Measurements from ENCODE around the gene GLRA1.
"Not testable (repeated sequence)": the region's sequence is repeated elsewhere in the genome, so short reads cannot be mapped to it uniquely, and the experiment has no call there.

The GLRA1 gene

DNA sequence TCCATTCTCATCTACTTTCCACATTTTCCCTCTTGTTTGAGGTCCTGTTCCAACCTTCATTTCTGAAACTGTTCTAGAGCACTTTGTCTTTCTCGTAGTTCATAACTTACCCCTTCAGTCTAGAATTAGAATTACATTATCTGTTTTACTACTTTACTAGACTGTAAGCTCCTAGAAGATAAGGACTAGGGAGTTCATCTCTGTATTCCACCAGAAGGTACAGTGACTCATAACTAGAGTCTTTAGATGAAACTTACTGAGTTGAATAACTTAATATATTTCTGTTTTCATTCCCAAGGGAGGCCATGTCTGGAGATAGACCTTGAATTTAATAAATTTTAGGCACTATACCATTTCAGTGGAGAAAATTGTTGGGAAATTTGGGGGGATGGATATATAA is 114.2 kb downstream of the GLRA1 start:
- intact Hi-C loops (cut with micrococcal nuclease): no loop called here
- Mint-ChIP-seq H3K36me3 (ENCODE audit: low read depth) (peaks cover 91% of the 10 kb centered on the region), H3K27me3 (no peaks in the 10 kb centered on the region), H3K27ac (no peak overlapping the region), H3K4me3 (no peak overlapping the region), H3K4me1 (ENCODE audit: low read depth) (peaks cover 12% of the 10 kb centered on the region), H3K9me3 (peaks cover 9% of the 10 kb centered on the region)

DNA sequence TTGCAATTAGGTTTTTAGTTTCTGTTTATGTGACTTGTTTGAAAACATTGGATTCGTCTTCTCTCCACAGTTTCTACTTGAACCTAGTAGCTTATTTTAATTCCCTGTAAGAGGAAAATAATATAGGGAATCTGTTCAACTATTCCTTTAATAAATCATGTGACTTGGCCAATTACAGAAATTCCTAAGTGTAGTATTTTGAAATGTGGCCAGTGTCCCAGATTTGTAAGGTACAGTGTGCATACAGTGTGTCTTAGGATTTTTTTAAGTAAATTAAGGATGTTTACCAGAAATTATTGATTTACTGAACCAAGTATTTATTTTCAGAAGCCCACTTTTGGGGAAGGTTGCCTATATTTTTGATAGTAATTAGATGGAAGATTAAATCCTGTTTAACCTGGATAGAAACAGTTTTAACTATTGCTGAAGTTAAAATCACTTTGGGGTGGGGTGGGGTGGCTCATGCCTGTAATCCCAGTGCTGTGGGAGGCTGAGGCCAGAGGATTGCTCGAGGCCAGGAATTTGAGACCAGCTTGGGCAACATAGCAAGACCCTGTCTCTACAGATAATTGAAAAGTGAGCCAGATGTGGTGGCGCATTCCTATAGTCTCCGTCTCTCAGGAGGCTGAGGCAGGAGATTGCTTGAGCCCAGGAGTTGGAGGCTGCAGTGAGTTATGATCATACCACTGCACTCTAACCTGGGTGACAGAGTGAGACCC is 116.0 kb downstream of the GLRA1 start:
- Mint-ChIP-seq H3K27me3 (no peaks in the 10 kb centered on the region), H3K36me3 (ENCODE audit: low read depth) (peaks cover 95% of the 10 kb centered on the region), H3K4me3 (no peak overlapping the region), H3K9me3 (peaks cover 9% of the 10 kb centered on the region), H3K4me1 (ENCODE audit: low read depth) (peaks cover 12% of the 10 kb centered on the region), H3K27ac (no peak overlapping the region)
- intact Hi-C loops (cut with micrococcal nuclease): no loop called here

DNA sequence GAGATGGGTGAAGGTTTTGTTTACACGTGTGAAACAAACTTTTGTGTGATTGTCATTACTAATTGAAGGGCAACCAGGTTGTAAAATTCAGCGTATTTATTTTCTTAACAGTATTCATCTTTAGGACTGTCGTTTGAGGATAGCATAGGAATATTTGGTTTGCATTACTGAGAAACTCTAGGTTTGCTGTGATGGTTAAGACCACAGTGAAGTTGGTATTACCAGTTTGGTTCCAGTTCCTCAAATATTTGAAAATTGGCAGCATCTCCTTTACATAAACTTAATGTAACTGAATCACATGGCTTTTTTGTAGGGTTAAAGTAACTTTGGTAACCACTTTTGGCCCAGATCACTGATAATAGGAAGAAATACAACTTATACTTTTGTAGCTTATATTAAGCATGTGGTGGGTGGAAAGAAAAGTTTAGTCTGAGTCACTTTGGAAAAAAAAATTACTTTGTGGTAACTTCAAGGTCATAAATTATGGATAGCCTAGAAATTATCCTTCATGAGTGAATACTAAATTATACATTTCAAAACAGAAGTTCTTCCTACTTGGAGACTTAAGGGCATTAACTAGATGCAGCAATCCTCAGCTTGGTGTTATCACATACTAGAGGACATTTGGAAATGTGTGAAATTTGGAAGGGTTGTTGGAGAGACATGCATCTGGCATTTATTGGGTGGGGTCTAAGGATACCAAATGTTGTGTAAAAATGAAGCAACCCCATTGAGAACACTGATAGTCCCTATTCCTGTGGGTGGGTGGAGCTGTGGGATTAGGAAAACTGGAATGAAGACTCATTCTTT is 119.0 kb downstream of the GLRA1 start:
- H3K27ac Mint-ChIP-seq: no peak overlapping the region
- H3K4me3 Mint-ChIP-seq: no peak overlapping the region
- peaks cover 6% of the 10 kb centered on the region for H3K4me1 Mint-ChIP-seq (ENCODE audit: low read depth)
- intact Hi-C loops (cut with micrococcal nuclease): no loop called here
- H3K9me3 Mint-ChIP-seq: peaks cover 1% of the 10 kb centered on the region
- peaks cover 94% of the 10 kb centered on the region for H3K36me3 Mint-ChIP-seq (ENCODE audit: low read depth)
- no peaks in the 10 kb centered on the region for H3K27me3 Mint-ChIP-seq

DNA sequence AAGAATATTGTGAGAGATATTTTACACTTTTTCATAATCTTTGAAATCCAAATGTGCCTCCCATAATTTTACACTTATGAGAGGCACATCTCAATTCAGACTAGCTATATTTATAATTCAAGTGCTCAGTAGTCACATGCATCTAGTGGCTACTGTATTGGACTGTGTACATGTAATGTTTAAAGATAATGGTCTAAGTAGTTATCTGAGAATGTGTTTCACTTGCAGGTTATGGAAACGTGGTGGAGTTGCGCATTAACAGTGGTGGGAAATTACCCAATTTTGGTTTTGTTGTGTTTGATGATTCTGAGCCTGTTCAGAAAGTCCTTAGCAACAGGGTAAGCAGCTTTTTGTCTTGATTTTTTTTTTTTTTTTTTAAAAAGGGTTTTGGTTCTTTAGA is 124.1 kb downstream of the GLRA1 start:
- H3K36me3 Mint-ChIP-seq (ENCODE audit: low read depth): peaks cover 99% of the 10 kb centered on the region
- H3K4me1 Mint-ChIP-seq (ENCODE audit: low read depth): peaks cover 8% of the 10 kb centered on the region
- H3K27me3 Mint-ChIP-seq: no peaks in the 10 kb centered on the region
- no peak overlapping the region for H3K4me3 Mint-ChIP-seq
- no peaks in the 10 kb centered on the region for H3K9me3 Mint-ChIP-seq
- H3K27ac Mint-ChIP-seq: no peak overlapping the region
- intact Hi-C loops (cut with micrococcal nuclease): no loop called here

DNA sequence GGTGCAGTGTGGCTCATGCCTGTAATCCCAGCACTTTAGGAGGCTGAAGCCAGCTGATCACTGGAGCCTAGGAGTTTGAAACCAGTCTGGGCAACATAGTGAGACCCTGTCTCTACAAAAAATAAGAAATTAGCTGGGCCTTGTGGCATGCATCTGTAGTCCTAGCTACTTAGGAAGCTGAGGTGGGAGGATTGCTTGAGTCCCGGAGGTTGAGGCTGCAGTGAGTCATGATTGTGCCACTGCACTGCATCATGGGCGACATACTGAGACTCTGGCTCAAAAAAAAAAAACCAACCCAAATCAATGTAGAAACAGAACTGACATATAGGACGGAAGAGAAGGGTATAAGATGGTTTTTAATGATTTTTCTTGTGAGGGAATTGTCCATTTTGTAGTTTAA is 125.2 kb downstream of the GLRA1 start:
- Mint-ChIP-seq H3K9me3 (no peaks in the 10 kb centered on the region), H3K27ac (no peak overlapping the region), H3K27me3 (no peaks in the 10 kb centered on the region), H3K36me3 (ENCODE audit: low read depth) (peaks cover 99% of the 10 kb centered on the region), H3K4me1 (ENCODE audit: low read depth) (peaks cover 8% of the 10 kb centered on the region), H3K4me3 (no peak overlapping the region)
- intact Hi-C loops (cut with micrococcal nuclease): no loop called here

DNA sequence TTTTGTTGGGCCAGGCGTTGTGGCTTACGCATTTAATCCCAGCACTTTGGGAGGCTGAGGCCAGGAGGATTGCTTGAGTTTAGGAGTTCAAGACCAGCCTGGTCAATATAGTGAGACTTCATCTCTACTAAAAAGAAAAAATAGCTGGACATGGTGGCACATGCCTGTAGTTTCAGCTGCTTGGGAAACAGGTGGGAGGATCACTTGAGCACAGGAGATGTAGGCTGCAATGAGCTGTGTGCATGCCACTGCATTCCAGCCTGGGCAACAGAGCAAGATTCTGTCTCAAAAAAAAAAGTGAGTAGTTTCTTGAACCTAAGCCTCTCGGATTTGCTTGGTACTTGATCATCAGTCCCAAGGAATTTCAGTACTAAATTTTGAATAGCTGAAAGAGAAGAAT is 126.0 kb downstream of the GLRA1 start:
- H3K4me3 Mint-ChIP-seq: no peak overlapping the region
- intact Hi-C loops (cut with micrococcal nuclease): no loop called here
- H3K36me3 Mint-ChIP-seq (ENCODE audit: low read depth): peaks cover 99% of the 10 kb centered on the region
- no peaks in the 10 kb centered on the region for H3K9me3 Mint-ChIP-seq
- no peaks in the 10 kb centered on the region for H3K27me3 Mint-ChIP-seq
- H3K4me1 Mint-ChIP-seq (ENCODE audit: low read depth): peaks cover 8% of the 10 kb centered on the region
- no peak overlapping the region for H3K27ac Mint-ChIP-seq

DNA sequence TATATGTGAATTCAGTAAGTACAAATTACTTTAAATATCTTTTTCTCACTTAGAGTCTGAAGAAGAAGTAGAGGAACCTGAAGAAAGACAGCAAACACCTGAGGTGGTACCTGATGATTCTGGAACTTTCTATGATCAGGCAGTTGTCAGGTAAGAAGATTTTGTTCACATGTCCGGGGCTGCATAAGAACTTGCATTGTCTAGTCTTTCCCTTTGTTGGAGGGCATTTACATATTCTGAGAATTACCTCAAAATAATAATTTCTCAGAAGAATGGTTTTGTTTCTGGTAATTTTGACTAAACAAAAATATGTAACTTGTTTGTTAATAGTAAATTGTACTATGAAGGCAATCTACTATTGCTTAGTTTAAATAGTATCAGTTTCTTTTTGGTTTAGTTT is 129.2 kb downstream of the GLRA1 start:
- Mint-ChIP-seq H3K27me3 (no peaks in the 10 kb centered on the region), H3K27ac (no peak overlapping the region), H3K4me3 (no peak overlapping the region), H3K9me3 (no peaks in the 10 kb centered on the region), H3K36me3 (ENCODE audit: low read depth) (peaks cover 100% of the 10 kb centered on the region), H3K4me1 (ENCODE audit: low read depth) (peaks cover 8% of the 10 kb centered on the region)
- intact Hi-C loops (cut with micrococcal nuclease): no loop called here

DNA sequence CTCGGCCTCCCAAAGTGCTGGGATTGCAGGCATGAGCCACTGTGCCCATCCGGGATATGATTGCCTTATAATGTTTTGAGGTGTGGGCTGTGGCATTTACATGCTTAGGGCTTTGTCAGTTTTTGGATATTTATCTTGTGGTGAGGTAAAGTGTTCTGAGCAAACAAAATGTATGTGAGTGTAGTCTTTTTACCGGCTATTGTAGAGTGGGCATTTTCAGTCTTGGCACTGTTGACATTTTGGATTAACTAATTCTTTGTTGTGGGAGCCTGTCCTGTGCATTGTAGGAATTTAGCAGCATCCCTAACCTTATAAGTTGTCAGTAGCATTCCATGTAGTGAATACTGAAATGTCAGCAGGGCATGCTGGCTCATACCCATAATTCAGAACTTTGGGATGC is 131.3 kb downstream of the GLRA1 start:
- intact Hi-C loops (cut with micrococcal nuclease): no loop called here
- Mint-ChIP-seq H3K4me1 (ENCODE audit: low read depth) (peaks cover 6% of the 10 kb centered on the region), H3K27me3 (no peaks in the 10 kb centered on the region), H3K27ac (no peak overlapping the region), H3K4me3 (no peak overlapping the region), H3K36me3 (ENCODE audit: low read depth) (peaks cover 100% of the 10 kb centered on the region), H3K9me3 (no peaks in the 10 kb centered on the region)

DNA sequence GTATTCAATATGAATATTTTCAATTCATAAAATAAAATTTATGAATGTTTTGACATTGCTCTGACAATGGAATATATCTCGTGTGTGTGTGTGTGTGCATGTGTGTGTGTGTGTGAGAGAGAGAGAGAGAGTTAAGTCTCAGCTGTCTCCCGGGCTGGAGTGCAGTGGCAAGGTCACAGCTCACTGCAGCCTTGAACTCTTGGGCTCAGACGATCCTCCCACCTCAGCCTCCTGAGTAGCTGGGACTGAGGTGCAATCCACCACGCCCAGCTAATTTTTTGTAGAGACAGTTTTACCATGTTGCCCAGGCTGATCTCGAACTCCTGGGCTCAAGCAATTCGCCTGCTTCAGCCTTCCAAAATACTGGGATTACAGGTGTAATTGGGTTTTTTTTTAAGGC is 136.8 kb downstream of the GLRA1 start:
- H3K27ac Mint-ChIP-seq: no peak overlapping the region
- intact Hi-C loops (cut with micrococcal nuclease): no loop called here
- no peaks in the 10 kb centered on the region for H3K27me3 Mint-ChIP-seq
- no peaks in the 10 kb centered on the region for H3K9me3 Mint-ChIP-seq
- no peaks in the 10 kb centered on the region for H3K4me1 Mint-ChIP-seq (ENCODE audit: low read depth)
- peaks cover 67% of the 10 kb centered on the region for H3K36me3 Mint-ChIP-seq (ENCODE audit: low read depth)
- H3K4me3 Mint-ChIP-seq: no peak overlapping the region

DNA sequence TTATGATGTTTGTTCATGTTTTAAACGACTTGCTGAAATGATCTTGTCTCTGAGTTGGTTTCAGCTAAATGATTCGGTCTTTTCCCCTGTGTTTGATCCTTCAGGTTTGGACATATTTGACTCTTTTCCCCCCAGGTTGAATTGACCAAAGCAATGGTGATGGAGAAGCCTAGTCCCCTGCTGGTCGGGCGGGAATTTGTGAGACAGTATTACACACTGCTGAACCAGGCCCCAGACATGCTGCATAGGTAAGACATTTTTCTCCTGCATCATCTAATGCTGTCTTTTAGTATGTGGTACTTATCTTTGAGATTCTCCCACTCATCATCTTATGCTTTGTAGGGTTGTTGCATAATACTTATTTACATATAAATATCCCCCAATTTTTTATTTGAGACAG is 138.2 kb downstream of the GLRA1 start:
- H3K4me1 Mint-ChIP-seq (ENCODE audit: low read depth): no peaks in the 10 kb centered on the region
- peaks cover 53% of the 10 kb centered on the region for H3K36me3 Mint-ChIP-seq (ENCODE audit: low read depth)
- no peaks in the 10 kb centered on the region for H3K9me3 Mint-ChIP-seq
- intact Hi-C loops (cut with micrococcal nuclease): no loop called here
- H3K4me3 Mint-ChIP-seq: no peak overlapping the region
- no peak overlapping the region for H3K27ac Mint-ChIP-seq
- H3K27me3 Mint-ChIP-seq: no peaks in the 10 kb centered on the region

DNA sequence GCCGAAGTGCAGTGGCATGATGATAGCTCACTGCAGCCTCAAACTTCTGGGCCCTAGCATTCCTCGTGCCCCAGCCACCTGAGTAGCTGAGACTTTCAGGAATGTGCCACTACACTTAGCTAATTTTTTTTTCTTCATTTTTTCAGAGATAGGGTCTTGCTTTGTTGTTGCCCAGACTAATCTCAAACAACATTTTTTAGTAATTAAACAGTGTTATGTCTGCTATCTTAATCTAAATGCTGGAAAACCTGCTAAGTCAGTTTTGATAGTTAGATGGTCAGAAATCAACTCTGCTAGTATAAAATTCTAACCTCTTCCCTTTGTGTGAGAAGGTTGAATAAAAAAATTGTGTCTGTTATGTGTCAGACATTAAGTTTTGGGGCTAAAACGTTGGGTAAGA is 140.5 kb downstream of the GLRA1 start:
- peaks cover 33% of the 10 kb centered on the region for H3K36me3 Mint-ChIP-seq (ENCODE audit: low read depth)
- H3K4me1 Mint-ChIP-seq (ENCODE audit: low read depth): peaks cover 16% of the 10 kb centered on the region
- no peaks in the 10 kb centered on the region for H3K9me3 Mint-ChIP-seq
- no peak overlapping the region for H3K4me3 Mint-ChIP-seq
- H3K27ac Mint-ChIP-seq: no peak overlapping the region
- no peaks in the 10 kb centered on the region for H3K27me3 Mint-ChIP-seq
- intact Hi-C loops (cut with micrococcal nuclease): no loop called here

DNA sequence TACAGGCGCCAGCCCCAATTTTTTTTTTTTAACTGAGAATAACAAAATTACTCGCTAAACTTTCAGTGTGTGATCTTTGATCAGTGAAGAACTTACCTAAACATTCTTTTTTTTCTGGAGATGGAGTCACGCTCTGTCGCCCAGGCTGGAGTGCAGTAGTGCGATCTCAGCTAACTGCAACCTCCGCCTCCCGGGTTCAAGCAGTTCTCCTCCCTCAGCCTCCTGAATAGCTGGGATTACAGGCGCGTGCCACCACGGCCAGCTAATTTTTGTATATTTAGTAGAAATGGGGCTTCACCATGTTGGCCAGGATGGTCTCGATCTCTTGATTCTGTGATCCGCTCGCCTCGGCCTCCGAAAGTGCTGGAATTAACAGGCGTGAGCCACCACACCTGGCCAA is 141.0 kb downstream of the GLRA1 start:
- H3K4me3 Mint-ChIP-seq; H3K27ac Mint-ChIP-seq; H3K27me3 Mint-ChIP-seq; H3K9me3 Mint-ChIP-seq; intact Hi-C loops (cut with micrococcal nuclease): not testable (repeated sequence)
- Mint-ChIP-seq H3K36me3 (ENCODE audit: low read depth) (peaks cover 33% of the 10 kb centered on the region), H3K4me1 (ENCODE audit: low read depth) (peaks cover 21% of the 10 kb centered on the region)

DNA sequence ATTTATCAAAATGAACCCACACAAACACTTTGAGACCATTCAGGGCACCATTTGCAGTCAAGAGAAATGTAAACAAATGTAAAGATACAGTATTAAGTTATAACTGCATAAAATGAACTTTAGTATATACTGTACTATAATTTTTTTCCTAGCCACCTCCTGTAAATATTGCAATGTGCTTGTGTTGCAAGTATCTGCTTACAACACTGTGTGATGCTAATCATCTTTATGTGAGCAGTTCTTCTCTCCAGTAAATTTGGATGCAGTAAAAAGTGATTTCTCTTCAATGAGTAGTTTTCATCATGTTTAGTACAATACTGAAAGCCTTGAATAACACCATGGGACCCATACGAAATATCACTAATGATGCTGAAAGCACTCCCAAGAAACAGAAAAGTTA is 143.4 kb downstream of the GLRA1 start:
- intact Hi-C loops (cut with micrococcal nuclease): no loop called here
- Mint-ChIP-seq H3K36me3 (ENCODE audit: low read depth) (peaks cover 37% of the 10 kb centered on the region), H3K4me3 (no peak overlapping the region), H3K4me1 (ENCODE audit: low read depth) (peaks cover 44% of the 10 kb centered on the region), H3K27ac (no peak overlapping the region), H3K9me3 (no peaks in the 10 kb centered on the region), H3K27me3 (no peaks in the 10 kb centered on the region)

DNA sequence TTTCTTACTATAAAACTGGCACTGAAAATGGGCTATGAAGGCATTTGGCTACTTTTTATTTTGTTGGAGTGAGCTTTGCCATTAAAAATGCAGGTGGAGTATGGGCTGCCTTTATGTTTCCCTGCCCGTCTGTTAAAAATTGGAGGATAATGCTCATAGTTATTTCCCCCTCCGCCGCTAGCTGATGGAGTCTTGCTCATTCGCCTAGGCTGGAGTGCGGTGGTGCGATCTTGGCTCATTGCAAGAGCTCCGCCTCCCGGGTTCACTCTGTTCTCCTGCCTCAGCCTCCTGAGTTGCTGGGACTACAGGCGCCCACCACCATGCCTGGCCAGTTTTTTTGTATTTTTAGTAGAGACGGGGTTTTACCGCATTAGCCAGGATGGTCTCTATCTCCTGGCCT is 144.3 kb downstream of the GLRA1 start:
- H3K9me3 Mint-ChIP-seq: no peaks in the 10 kb centered on the region
- peaks cover 35% of the 10 kb centered on the region for H3K36me3 Mint-ChIP-seq (ENCODE audit: low read depth)
- H3K27me3 Mint-ChIP-seq: no peaks in the 10 kb centered on the region
- H3K27ac Mint-ChIP-seq: no peak overlapping the region
- H3K4me3 Mint-ChIP-seq: no peak overlapping the region
- H3K4me1 Mint-ChIP-seq (ENCODE audit: low read depth): peaks cover 53% of the 10 kb centered on the region
- intact Hi-C loops (cut with micrococcal nuclease): no loop called here
